ENCODE results near the gene YTHDF1. TPM values are rescaled to one million over a fixed set of nuclear protein-coding genes. Genes with fewer than 3 reads are reported as not detected.

Gene YTHDF1
- total RNA-seq, 1 donor from 2014 or later, result 27.1 TPM

- DNase-seq (ENCODE audit: low read depth) (no peak), FAIRE-seq (no peak)
- H3K36me3 ChIP-seq (ENCODE audit: control insufficient read depth, insufficient read depth, low read length), result no peaks in the 10 kb centered on the region
- H3K27me3 ChIP-seq (ENCODE audit: control insufficient read depth, insufficient read depth, low read length), result peaks cover 43% of the 10 kb centered on the region
- TF ChIP-seq CTCF (IDR thresholded peaks at IDR 0.05; ENCODE audit: insufficient read depth, low read length, severe bottlenecking), result no peak
- no peak overlapping the region for H3K4me3 ChIP-seq (ENCODE audit: low read depth, low read length)
These were observed 42.3 kb downstream of the YTHDF1 start for GRCh38 chr20:63173552-63174191.

- DNase-seq (ENCODE audit: low read depth), result no peak
- H3K36me3 ChIP-seq (ENCODE audit: control insufficient read depth, insufficient read depth, low read length), result no peaks in the 10 kb centered on the region
- peaks cover 38% of the 10 kb centered on the region for H3K27me3 ChIP-seq (ENCODE audit: control insufficient read depth, insufficient read depth, low read length)
- H3K4me3 ChIP-seq (ENCODE audit: low read depth, low read length), result no peak overlapping the region
- no peak for TF ChIP-seq CTCF (IDR thresholded peaks at IDR 0.05; ENCODE audit: insufficient read depth, low read length, severe bottlenecking)
- FAIRE-seq, result no peak
These were observed 43.2 kb downstream of the YTHDF1 start for GRCh38 chr20:63172726-63173125.

GRCh38 chr20:63171991-63172390, 43.9 kb downstream of the YTHDF1 start:
- DNase-seq (ENCODE audit: low read depth) (no peak), FAIRE-seq (no peak)
- Histone ChIP-seq H3K27me3 (ENCODE audit: control insufficient read depth, insufficient read depth, low read length) (peaks cover 36% of the 10 kb centered on the region), H3K36me3 (ENCODE audit: control insufficient read depth, insufficient read depth, low read length) (no peaks in the 10 kb centered on the region), H3K4me3 (ENCODE audit: low read depth, low read length) (no peak overlapping the region)
- no peak for TF ChIP-seq CTCF (IDR thresholded peaks at IDR 0.05; ENCODE audit: insufficient read depth, low read length, severe bottlenecking)

- FAIRE-seq, result no peak
- H3K27me3 ChIP-seq (ENCODE audit: control insufficient read depth, insufficient read depth, low read length), result peaks cover 18% of the 10 kb centered on the region
- DNase-seq (ENCODE audit: low read depth), result no peak
- H3K4me3 ChIP-seq (ENCODE audit: low read depth, low read length), result no peak overlapping the region
- no peaks in the 10 kb centered on the region for H3K36me3 ChIP-seq (ENCODE audit: control insufficient read depth, insufficient read depth, low read length)
- TF ChIP-seq CTCF (IDR thresholded peaks at IDR 0.05; ENCODE audit: insufficient read depth, low read length, severe bottlenecking), result no peak
These were observed 46.2 kb downstream of the YTHDF1 start for GRCh38 chr20:63169681-63170080.

GRCh38 chr20:63168861-63169260, 47.1 kb downstream of the YTHDF1 start:
- FAIRE-seq (no peak), DNase-seq (ENCODE audit: low read depth) (no peak)
- peaks cover 10% of the 10 kb centered on the region for H3K27me3 ChIP-seq (ENCODE audit: control insufficient read depth, insufficient read depth, low read length)
- no peak overlapping the region for H3K4me3 ChIP-seq (ENCODE audit: low read depth, low read length)
- no peaks in the 10 kb centered on the region for H3K36me3 ChIP-seq (ENCODE audit: control insufficient read depth, insufficient read depth, low read length)
- no peak for TF ChIP-seq CTCF (IDR thresholded peaks at IDR 0.05; ENCODE audit: insufficient read depth, low read length, severe bottlenecking)

Measured in bronchial epithelial cell (primary cell).